ENCODE results near the gene SENP5.

Gene SENP5

DNA sequence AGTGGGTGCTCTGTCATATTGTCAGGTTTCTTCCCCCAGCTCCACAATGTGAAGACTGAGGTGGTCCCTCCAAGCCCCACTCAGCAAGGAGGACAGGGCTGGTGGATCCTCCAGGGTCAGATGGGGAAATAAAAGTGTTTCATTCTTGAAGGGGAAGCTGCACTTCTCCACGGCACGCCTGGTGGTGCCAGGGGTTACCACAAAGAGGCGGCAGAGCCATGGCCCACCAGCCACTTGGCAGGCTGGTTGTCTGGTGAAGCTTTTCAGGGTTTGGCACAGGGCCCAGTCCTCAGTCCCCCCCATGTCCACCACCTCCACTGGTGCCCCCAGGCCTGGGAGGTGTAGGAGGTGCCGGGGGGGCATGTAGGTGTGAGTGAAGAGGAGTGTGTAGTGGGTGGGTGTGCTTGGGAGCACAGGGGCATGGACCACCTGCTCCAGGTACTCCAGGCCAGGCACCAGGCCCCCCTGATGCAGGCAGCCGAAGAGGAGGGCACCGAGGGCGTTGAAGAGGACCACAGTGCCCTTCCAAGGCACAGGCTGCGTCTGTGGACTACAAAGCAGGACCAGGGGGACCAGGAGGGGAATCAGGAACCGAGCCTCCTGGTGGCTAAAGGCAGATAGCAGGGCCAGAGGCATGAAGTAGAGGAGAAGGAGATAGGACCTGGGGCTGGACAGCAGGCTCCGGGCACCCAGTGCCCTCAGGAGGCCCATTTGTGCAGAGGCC, 79.6 kb downstream of the SENP5 start:
- H3K27ac ChIP-seq: no peak overlapping the region
- H3K4me3 ChIP-seq: no peak overlapping the region
- DNase-seq (ENCODE audit: low spot score): no peak
- TF ChIP-seq, protein P1, sequence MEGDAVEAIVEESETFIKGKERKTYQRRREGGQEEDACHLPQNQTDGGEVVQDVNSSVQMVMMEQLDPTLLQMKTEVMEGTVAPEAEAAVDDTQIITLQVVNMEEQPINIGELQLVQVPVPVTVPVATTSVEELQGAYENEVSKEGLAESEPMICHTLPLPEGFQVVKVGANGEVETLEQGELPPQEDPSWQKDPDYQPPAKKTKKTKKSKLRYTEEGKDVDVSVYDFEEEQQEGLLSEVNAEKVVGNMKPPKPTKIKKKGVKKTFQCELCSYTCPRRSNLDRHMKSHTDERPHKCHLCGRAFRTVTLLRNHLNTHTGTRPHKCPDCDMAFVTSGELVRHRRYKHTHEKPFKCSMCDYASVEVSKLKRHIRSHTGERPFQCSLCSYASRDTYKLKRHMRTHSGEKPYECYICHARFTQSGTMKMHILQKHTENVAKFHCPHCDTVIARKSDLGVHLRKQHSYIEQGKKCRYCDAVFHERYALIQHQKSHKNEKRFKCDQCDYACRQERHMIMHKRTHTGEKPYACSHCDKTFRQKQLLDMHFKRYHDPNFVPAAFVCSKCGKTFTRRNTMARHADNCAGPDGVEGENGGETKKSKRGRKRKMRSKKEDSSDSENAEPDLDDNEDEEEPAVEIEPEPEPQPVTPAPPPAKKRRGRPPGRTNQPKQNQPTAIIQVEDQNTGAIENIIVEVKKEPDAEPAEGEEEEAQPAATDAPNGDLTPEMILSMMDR (IDR thresholded peaks at IDR 0.05): no peak

DNA sequence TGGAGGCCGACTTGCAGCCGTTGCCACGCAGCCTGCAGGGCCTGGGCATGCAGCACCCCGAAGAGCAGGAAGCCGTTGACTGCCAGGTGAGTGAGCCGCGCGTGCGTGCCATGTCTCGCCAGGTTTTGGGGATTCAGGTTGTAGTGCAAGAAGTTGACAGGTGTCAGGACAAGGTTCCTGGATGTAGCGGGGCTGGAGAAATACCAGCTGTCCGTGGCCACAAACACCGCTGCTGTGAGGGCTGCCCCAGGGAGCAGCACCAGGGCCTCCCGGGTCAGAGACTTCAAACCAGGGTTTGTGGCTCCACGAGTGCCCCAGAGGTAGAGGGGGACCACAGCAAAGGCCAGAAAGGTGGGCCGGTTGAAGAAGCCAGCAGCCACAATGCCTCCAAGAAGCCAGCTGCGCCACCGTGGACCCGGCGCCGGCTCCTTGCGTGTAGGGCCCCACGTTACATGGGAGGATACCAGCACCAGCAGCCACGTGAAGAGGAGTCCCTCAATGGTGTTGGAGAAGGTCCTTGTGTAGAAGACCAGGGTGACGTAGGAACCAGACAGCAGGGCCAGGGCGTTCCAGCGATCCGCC, 80.2 kb downstream of the SENP5 start:
- DNase-seq (ENCODE audit: low spot score): no peak
- TF ChIP-seq, protein P1 (IDR thresholded peaks at IDR 0.05): no peak
- no peak overlapping the region for H3K27ac ChIP-seq
- no peak overlapping the region for H3K4me3 ChIP-seq

DNA sequence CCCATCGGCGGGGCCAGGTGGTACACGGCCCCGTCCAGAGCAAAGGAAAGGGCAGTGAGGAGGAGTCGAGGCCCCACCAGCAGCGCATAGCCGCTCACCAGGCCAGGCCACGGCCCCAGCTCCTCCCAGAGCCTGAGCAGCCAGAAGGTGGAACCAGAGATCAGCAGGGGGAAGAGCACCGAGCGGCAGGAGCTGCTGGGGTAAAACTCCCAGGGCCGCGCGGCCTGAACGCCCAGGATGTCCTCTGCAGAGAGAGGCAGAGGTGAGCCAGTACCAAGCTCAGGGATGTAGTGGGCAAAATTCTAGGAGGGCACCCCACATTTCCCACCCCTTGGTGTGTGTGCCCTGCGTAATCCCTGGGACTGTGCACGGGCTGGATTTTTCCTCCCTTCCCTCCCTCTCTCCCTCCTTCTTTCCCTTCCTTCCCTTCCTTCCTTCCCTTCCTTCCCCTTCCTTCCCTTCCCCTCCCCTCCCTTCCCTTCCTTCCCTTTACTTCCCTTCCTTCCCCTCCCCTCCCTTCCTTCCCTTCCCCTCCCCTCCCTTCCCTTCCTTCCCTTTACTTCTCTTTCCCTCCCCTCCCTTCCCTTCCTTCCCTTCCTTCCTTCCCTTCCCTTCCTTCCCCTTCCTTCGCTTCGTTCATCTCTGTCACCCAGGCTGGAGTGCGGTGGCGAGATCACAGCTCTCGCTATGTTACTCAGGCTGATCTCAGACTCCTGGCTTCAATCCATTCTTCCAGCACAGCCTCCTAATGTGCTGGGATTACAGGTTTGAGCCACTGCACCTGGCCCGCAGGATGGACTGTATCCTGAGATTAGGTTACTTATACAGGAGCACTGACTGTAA, 80.9 kb downstream of the SENP5 start:
- no peak for DNase-seq (ENCODE audit: low spot score)
- Histone ChIP-seq H3K27ac (no peak overlapping the region), H3K4me3 (no peak overlapping the region)
- TF ChIP-seq, protein P1 (IDR thresholded peaks at IDR 0.05): no peak

DNA sequence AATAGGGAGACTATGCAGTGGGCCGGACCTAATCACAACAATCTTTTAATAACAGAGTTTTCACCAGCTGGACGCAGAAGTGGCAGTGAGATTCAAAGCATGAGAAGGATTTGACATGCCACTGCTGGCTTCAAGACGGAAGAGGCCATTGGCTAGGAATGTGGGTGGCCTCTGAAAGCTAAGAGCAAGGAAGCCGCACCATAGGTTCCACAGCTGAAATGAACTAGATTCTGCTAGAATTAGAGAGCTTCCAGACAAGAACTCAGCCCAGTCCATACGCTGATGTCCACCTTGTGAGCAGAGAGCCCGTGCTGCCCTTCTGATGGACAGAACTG, 81.5 kb downstream of the SENP5 start:
- Histone ChIP-seq H3K4me3 (no peak overlapping the region), H3K27ac (no peak overlapping the region)
- TF ChIP-seq, protein P1 (IDR thresholded peaks at IDR 0.05): no peak

DNA sequence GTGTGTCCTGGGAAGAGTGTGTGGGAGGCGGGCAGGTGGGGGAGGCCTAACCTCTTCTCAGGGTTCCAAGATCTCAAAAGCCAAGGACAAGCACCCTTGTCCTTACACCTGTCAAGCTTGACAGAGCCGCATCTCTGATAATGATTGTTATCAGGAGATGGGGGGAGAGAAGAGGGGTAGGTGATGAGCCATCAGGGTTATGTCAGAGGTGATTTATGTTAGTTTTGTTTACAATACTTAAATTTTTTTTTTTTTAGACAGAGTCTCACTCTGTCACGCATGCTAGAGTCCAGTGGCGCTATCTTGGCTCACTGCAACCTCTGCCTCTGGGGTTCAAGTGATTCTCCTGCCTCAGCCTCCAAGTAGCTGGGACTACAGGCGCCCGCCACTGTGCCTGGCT, 82.0 kb downstream of the SENP5 start:
- TF ChIP-seq, protein P1 (IDR thresholded peaks at IDR 0.05): no peak
- H3K27ac ChIP-seq: no peak overlapping the region
- no peak overlapping the region for H3K4me3 ChIP-seq
- no peak for DNase-seq (ENCODE audit: low spot score)

More for the DNA sequence above, 81.5 kb downstream of the SENP5 start:
- no peak for DNase-seq (ENCODE audit: low spot score)

DNA sequence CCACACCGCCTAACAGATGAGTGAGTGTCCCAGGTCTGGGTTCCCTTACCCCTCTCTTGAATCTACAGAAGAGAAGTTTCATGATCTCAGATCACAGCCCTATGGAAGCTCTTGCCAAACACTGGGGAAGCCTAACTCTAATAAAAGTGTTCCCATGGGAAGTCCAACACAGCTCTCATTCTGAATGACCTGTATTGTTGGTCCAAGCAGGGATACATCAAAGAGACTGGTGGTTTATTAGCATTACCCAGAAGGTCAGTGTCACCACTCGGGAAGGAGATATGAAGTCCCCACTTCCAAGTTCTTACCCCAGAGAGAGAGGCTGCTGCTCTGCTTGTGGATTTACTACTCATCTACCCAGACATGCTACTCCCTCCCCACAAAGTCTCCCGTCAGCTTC, 83.7 kb downstream of the SENP5 start:
- TF ChIP-seq, protein P1 (IDR thresholded peaks at IDR 0.05): no peak
- DNase-seq (ENCODE audit: low spot score): no peak
- Histone ChIP-seq H3K27ac (no peak overlapping the region), H3K4me3 (no peak overlapping the region)

Data from coronary artery (tissue), 2 donors.